GM18858 (cell line): ENCODE data around the gene FLNC.

Source experiments
- ATAC-seq: cut with Tn5 transposase; IDR thresholded peaks from one replicate; pipeline ENCODE4 v1.9.1; 2021; ENCODE audit not compliant: unreplicated experiment

FLNC gene, protein sequence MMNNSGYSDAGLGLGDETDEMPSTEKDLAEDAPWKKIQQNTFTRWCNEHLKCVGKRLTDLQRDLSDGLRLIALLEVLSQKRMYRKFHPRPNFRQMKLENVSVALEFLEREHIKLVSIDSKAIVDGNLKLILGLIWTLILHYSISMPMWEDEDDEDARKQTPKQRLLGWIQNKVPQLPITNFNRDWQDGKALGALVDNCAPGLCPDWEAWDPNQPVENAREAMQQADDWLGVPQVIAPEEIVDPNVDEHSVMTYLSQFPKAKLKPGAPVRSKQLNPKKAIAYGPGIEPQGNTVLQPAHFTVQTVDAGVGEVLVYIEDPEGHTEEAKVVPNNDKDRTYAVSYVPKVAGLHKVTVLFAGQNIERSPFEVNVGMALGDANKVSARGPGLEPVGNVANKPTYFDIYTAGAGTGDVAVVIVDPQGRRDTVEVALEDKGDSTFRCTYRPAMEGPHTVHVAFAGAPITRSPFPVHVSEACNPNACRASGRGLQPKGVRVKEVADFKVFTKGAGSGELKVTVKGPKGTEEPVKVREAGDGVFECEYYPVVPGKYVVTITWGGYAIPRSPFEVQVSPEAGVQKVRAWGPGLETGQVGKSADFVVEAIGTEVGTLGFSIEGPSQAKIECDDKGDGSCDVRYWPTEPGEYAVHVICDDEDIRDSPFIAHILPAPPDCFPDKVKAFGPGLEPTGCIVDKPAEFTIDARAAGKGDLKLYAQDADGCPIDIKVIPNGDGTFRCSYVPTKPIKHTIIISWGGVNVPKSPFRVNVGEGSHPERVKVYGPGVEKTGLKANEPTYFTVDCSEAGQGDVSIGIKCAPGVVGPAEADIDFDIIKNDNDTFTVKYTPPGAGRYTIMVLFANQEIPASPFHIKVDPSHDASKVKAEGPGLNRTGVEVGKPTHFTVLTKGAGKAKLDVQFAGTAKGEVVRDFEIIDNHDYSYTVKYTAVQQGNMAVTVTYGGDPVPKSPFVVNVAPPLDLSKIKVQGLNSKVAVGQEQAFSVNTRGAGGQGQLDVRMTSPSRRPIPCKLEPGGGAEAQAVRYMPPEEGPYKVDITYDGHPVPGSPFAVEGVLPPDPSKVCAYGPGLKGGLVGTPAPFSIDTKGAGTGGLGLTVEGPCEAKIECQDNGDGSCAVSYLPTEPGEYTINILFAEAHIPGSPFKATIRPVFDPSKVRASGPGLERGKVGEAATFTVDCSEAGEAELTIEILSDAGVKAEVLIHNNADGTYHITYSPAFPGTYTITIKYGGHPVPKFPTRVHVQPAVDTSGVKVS (N-terminal part only)

DNA sequence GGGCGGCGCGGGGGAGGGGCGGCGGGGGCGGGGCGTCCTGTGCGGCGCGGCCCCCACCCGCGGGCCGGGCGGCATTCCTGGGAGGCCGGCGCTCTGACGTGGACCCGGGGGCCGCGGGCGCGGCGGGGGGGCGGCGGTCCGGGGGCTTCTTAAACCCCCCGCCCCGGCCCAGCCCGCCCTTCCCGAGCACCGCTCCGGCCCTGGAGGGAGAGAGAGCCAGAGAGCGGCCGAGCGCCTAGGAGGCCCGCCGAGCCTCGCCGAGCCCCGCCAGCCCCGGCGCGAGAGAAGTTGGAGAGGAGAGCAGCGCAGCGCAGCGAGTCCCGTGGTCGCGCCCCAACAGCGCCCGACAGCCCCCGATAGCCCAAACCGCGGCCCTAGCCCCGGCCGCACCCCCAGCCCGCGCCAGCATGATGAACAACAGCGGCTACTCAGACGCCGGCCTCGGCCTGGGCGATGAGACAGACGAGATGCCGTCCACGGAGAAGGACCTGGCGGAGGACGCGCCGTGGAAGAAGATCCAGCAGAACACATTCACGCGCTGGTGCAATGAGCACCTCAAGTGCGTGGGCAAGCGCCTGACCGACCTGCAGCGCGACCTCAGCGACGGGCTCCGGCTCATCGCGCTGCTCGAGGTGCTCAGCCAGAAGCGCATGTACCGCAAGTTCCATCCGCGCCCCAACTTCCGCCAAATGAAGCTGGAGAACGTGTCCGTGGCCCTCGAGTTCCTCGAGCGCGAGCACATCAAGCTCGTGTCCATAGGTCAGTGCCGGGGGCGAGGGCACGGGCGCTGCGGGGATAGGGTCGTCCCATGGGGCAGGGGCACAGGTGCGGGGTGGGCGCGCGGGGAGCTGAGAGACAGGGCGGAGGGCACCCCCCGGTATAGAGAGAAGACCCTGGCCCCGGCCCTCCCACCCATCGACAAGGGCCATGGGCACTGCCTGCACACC lies at the start of gene FLNC:
FLNC (plus strand) TSS at position 176 of the 947 bp plus-strand sequence; CDS start at position 408, 232 bp downstream.
- ATAC-seq = no peak

- no peak for ATAC-seq
Measured at GRCh38 chr7:128781126-128781525, 49.1 kb upstream of the FLNC start.

DNA sequence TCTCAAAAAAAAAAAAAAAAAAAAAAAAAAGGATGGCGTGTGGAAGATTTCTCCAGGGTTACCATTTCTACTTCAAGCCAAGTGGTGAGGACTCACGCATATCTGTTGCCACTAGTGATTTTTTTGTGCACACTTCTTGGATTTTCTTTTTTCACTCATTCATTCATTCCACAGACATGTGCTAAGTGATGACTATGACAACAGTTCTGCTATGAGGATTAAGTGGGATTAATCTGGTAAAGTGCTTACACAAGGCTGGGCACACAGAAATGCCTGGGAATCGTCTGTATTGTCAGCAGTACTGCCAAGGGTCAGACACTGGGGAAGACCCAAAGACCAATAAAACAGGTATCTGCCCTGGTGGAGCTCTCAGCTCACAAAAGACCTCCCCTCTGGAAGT lies 48.4 kb upstream of the FLNC start:
- no peak for ATAC-seq

DNA sequence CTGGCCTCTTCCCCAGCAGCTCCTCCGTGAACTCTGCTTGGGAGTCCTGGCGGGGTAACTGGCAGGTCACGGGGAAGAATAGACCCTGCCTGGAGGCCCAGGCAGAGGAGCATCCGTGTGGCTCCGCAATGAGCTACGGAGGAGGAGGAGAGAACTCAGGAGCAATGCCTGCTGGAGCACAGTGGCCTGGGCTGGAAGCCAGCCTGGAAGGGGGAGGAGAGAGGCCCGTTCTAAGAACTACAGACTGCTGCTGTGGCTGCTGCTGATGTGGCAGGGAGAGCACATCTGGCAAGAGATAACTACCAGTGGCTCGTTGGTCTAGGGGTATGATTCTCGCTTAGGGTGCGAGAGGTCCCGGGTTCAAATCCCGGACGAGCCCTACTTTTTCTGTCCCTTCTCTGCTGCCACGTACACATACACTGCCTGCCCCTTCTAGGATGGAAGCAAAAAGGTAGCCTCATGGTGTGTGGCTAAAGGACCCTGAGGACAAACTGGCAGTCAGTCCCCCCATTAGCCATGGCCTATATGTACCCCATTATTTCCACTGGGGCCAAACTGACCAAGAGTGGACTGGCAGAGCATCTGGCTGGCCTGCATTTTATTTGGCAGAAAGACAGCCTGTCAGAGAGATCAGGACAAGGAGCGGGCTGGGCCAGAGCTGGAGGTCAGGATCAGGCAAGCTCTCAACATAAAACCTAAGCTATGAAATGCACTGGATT lies 46.9 kb upstream of the FLNC start:
- ATAC-seq = no peak

- ATAC-seq = no peak
Measured at GRCh38 chr7:128785738-128786137, 44.5 kb upstream of the FLNC start.

GRCh38 chr7:128788446-128789412 lies 41.5 kb upstream of the FLNC start:
- no peak for ATAC-seq

- no peak for ATAC-seq
Measured at GRCh38 chr7:128790315-128791041, 39.7 kb upstream of the FLNC start.

- ATAC-seq = peak; percentile 53
Measured at GRCh38 chr7:128791121-128791971, 38.9 kb upstream of the FLNC start, which contains the start of gene CCDC136. Gene CCDC136, plus strand, starts transcription at chr7:128791968. Its CDS starts 444 bp downstream, at chr7:128792412.

GRCh38 chr7:128791972-128792327 lies 38.3 kb upstream of the FLNC start:
- ATAC-seq = no peak

GRCh38 chr7:128792471-128793180 lies 37.6 kb upstream of the FLNC start:
- ATAC-seq = no peak

GRCh38 chr7:128793181-128793547 lies 37.0 kb upstream of the FLNC start:
- no peak for ATAC-seq

DNA sequence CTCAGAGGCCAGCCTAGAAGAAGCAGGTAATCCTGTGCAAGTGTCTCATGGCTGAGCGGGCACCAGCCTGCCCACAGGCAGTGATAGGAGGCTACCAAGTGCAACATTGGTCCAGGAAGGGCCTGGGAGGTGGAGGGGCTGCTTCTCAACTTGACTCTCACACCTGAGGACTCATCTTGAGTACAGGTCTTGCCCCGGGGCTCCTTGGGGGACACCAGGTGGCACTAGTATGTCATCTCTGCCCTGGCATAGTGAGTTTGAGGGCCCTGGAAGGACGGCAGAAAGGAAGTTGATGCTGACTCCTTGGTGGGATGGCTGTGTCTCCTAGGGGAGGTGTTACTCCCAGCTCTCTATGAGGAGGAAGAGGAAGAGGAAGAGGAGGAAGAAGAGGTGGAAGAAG lies 36.2 kb upstream of the FLNC start:
- no peak for ATAC-seq

DNA sequence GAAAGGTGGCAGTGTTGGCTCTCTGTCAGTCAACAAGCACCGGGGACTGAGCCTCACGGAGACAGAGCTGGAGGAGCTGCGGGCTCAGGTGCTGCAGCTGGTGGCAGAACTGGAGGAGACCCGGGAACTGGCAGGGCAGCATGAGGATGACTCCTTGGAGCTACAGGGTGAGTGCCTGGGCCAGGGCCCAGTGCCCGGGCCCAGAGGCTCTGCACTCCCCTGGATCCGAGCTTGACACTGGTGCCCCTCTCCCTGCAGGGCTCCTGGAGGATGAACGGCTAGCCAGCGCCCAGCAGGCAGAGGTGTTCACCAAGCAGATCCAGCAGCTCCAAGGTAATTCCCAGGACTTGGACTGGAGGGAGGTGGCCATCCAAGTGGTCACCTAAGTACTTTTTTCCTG lies 35.8 kb upstream of the FLNC start:
- no peak for ATAC-seq

- no peak for ATAC-seq
Measured at GRCh38 chr7:128795129-128795528, 35.1 kb upstream of the FLNC start.

GRCh38 chr7:128796327-128796726 lies 33.9 kb upstream of the FLNC start:
- no peak for ATAC-seq

- no peak for ATAC-seq
Measured at GRCh38 chr7:128799451-128799850, 30.8 kb upstream of the FLNC start.
